GM12891 (cell line): ENCODE measurements around the gene TBX4.
"Not testable (repeated sequence)": the region's sequence is repeated elsewhere in the genome, so short reads cannot be mapped to it uniquely, and the experiment has no call there.

Experiments
- DNase-seq: peaks from one replicate; pipeline ENCODE4 v3.0.0; 2011; ENCODE audit warnings: low spot score; ENCODE audit not compliant: insufficient read length
- FAIRE-seq: peaks from 2 replicates; lab custom pipeline; 2011; peaks lifted over from hg19 to GRCh38; lab: Jason Lieb, UNC
- PAX5 ChIP-seq: IDR thresholded peaks from 2 replicates; pipeline ENCODE4 v1.6.1; 2011; ENCODE audit warnings: low read length, moderate library complexity, mild to moderate bottlenecking; ENCODE audit not compliant: insufficient read depth, severe bottlenecking
- POLR2A ChIP-seq: IDR thresholded peaks from 2 replicates; pipeline ENCODE4 v1.6.1; 2011; ENCODE audit warnings: low read depth, low read length, control low read depth
- POLR2AphosphoS5 ChIP-seq: IDR thresholded peaks from 2 replicates; pipeline ENCODE4 v1.6.1; 2011; ENCODE audit warnings: low read depth, low read length, control low read depth
- POU2F2 ChIP-seq: IDR thresholded peaks from 2 replicates; pipeline ENCODE4 v1.6.1; 2011; ENCODE audit warnings: low read depth, mild to moderate bottlenecking, control low read depth, low read length, moderate library complexity
- SPI1 ChIP-seq: IDR thresholded peaks from 2 replicates; pipeline ENCODE4 v1.6.1; 2011; ENCODE audit warnings: low read depth, low read length, control low read depth
- TAF1 ChIP-seq: IDR thresholded peaks from 2 replicates; pipeline ENCODE4 v1.6.1; 2011; ENCODE audit warnings: low read depth, low read length, control low read depth

The TBX4 gene

DNA sequence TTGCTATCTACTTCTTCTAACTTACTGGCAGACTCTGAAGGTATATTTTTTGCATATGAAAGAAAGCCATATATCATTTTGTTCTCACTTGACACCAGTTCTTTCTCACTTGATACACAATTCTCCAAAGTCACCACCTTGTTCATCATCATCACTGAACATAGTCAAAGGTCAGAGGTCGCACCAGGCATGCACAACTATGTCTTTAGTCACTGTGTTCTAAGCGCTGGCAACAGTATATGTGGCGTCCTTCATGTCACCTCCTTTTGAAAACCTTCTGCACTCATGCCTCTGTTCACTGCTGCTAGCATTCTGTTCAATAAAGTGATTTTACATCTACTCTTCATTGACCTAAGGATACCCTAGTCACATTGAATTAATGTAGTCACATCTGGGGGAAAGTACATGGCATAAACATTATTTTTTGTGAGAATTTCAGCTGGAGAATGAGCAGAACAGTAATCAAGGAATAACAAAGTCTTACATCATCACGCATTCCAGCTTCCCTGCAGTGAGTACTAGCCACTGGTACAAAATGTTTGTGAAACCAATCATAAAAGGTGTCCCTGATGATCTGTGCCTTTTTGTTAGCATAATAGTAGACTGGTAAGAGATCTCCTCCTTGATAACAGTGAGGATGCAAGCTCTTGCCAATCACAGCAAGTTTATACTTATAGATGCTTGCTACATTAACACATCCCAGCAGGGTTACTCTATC, 20.5 kb upstream of the TBX4 start:
- no peak for DNase-seq
- TF ChIP-seq POLR2A (no peak), SPI1 (no peak), TAF1 (no peak), POU2F2 (no peak), PAX5 (no peak), POLR2AphosphoS5 (no peak)
- no peak for FAIRE-seq

DNA sequence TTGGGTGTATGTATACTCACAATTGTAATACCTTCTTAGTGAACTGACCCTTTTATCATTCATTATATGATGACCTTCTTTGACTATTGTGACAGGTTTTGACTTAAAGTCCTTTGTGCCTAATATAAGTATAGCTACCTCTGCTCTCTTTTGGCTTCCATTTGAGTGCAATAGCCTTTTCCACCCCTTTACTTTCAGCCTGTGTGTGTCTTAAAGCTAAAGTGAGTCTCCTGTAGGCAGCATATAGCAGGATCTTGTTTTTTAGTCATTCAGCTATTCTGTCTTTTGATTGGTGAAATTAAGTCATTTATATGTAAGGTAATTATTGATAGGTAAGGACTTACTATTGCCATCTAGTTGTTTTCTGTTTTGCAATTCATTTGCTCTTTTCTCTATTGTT, 15.9 kb upstream of the TBX4 start:
- no peak for FAIRE-seq
- no peak for DNase-seq
- TF ChIP-seq TAF1 (no peak), POU2F2 (no peak), POLR2AphosphoS5 (no peak), SPI1 (no peak), POLR2A (no peak), PAX5 (no peak)

DNA sequence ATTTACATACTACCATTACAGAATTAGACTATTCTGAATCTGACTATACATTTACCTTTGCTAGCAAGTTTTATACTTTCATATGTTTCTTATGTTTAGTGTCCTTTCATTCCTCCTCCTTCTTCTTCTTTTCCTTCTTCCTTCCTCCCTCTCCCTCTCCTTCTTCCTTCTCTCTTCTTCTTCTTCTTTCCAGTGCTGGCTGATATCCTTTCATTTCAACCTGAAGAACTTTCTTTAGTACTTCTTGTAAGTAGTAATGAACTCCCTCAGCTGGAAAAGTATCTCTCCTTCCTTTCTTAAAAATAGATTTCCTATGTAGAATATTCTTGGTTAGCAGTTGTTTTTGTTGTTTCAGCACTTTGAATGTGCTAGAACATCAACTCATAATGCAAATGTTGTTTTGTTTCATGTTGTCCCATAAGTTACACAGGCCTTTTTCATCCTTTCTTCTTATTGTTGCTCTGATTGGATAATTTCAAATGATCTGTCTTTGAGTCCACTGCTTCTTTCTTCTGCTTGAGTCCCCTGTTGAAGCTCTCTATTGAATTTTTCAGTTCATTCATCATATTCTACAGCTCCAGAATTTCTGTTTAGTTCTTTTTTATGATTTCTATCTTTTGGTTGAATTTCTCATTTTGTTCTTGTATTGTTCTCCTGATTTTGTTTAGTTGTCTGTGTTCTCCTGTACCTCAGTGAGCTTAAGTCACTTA, 15.1 kb upstream of the TBX4 start:
- FAIRE-seq (no peak), DNase-seq (no peak)
- TF ChIP-seq POLR2AphosphoS5: no peak
- TF ChIP-seq SPI1: no peak
- no peak for TF ChIP-seq PAX5
- no peak for TF ChIP-seq POLR2A
- TF ChIP-seq TAF1: no peak
- no peak for TF ChIP-seq POU2F2

DNA sequence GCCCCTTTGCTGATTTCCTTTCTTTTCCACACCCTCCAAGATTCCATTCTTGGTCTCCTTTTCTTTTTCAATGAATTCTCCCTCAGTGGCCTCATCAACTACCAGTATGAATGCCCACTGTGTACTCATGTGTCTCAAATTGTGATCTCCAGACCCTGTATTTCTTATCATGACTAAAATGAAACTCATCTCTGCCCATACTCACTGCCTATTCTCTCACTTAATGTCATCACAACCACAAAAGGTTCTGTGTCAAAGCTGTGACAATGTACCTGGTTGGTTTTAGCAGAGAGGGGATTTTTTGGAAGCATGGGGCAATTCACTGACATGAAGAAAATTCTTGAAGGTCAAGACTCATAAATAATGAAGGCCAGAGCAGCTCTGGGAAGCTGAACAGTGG, 11.5 kb upstream of the TBX4 start:
- FAIRE-seq (no peak), DNase-seq (no peak)
- TF ChIP-seq PAX5 (no peak), TAF1 (no peak), POLR2AphosphoS5 (no peak), POLR2A (no peak), POU2F2 (no peak), SPI1 (no peak)

DNA sequence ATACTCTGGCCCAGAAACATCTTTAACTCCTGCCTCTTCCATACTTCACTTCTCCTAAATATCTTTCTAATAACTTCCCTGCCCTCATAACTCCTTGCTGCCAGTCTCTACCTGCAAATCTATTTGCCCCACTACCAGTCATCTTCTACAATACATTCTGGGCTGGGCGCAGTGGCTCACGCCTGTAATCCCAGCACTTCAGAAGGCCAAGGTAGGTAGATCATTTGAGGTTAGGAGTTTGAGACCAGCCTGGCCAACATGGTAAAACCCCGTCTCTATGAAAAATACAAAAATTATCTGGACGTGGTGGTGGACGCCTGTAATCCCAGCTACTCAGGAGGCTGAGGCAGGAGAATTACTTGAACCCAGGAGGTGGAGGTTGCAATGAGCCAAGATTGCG, 10.7 kb upstream of the TBX4 start:
- FAIRE-seq, DNase-seq: not testable (repeated sequence)

DNA sequence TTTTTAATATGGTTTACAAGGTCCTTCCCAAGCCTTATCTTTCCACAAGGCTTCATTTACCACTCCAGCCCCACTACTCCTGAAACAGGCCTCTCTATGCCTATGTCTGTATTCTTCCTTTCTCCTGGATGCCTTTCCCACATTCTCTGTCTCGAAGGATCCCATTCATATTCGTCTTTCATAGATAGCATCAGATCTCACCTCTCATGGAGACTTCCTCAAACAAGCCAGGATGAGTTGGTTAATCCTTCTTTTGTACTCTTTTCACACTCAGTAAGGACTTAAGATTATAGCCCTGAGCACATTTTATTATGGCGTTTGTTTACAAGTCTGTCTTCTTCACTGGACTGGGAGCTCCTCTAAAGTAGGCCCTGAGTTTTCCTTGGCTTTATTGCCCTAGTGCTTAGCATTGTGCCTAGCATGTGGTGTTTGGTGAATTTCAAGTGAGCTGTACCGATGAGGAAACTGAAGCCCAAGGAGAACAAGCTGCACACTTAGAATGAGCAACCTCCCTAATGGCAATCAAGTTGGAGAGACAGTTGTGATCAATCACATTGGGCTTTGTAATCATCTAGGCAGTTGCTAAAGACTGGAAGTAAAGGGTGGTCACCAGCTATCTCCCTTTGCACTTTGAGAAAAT, 10.0 kb upstream of the TBX4 start:
- DNase-seq (no peak), FAIRE-seq (no peak)
- TF ChIP-seq POLR2A: no peak
- TF ChIP-seq POU2F2: no peak
- TF ChIP-seq PAX5: no peak
- TF ChIP-seq POLR2AphosphoS5: no peak
- no peak for TF ChIP-seq TAF1
- no peak for TF ChIP-seq SPI1

DNA sequence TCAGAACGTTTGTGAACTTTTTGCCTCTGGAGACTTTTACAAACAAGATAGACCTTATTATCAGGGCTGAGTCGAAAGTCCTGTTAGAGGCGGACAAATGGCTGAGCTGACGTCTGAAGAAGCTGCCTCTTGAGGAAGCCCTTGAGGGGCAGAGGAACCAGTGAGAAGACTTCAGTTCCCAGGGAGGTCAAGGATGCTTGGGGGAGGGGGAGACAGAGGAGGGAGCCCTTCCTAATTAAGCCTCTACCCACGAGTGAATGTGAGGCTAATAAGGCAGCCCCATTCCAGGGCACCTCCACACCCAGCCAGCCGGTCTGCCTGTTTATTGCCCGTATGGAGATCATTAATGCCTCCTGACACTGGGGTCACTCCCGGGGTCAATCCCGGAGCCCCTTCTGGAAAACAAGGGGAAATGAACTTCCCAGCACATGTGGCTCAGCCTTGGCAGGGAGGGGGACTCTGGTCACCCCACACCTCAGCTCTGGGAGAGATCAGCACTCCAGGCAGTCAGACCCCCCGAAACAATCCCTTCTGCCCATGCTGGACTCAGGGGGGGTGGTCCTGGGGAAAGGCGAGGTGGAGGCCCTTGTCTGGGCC, 9.2 kb upstream of the TBX4 start:
- no peak for DNase-seq
- FAIRE-seq: no peak
- no peak for TF ChIP-seq PAX5
- TF ChIP-seq POU2F2: no peak
- TF ChIP-seq TAF1: no peak
- no peak for TF ChIP-seq POLR2AphosphoS5
- no peak for TF ChIP-seq SPI1
- TF ChIP-seq POLR2A: no peak

DNA sequence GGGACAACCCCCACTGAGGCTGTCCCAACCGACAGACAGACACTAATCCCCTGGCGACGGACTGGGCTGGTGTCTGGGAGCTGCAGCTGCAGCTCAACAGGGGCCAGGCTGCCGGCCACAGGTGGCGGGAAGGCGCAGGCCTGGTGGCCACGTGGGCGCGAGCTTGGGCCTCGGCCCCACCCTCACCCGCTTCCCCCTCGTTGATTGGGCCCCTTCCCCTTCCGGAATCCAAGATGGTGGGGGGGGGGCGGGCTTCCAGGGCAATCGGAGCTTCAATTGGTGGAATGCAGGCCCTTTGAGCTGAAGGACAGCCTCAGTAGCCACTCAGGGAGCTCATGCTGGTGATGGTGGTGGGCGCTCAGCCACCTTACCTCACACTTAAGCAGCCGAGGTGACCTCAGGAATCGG, 8.7 kb upstream of the TBX4 start:
- no peak for TF ChIP-seq TAF1
- no peak for TF ChIP-seq SPI1
- TF ChIP-seq POLR2AphosphoS5: no peak
- TF ChIP-seq POLR2A: no peak
- TF ChIP-seq PAX5: no peak
- TF ChIP-seq POU2F2: no peak
- FAIRE-seq: no peak
- no peak for DNase-seq

DNA sequence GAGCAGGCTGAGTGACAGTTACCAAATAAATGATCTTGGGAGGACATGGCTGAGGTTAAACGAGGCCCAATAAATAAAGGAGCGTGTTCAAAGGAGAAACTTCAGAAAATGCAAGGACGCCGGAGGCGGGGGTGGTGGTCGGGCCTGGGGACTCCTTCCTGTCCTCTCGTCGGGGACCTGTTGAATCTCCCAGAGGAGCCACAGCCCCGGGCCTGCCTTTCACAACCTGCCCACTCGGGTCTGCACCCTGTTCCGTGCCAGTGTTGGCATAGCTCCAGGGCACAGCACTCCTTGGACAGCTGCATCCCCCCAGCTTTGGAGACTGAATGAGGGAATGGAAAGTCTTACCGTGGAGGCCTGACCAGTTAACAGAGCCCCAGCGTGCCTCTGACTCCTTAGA, 8.1 kb upstream of the TBX4 start:
- DNase-seq (no peak), FAIRE-seq (no peak)
- TF ChIP-seq SPI1: no peak
- TF ChIP-seq POLR2A: no peak
- TF ChIP-seq POLR2AphosphoS5: no peak
- no peak for TF ChIP-seq TAF1
- TF ChIP-seq POU2F2: no peak
- TF ChIP-seq PAX5: no peak
